HEK293 (cell line): ENCODE results near the gene KIF17.

Experiments
- EGR2 ChIP-seq: fragments of 450-650 bp; formaldehyde crosslinking; IDR thresholded peaks from 2 replicates; pipeline ENCODE4 v1.5.1; 2016; ENCODE audit warnings: low read depth, missing biosample characterization, missing genetic modification characterization
- KLF16 ChIP-seq: fragments of 450-650 bp; formaldehyde crosslinking; IDR thresholded peaks from 2 replicates; pipeline ENCODE4 v1.5.1; 2017; ENCODE audit warnings: missing biosample characterization, missing genetic modification characterization
- KLF9 ChIP-seq: fragments of 450-650 bp; formaldehyde crosslinking; IDR thresholded peaks from 2 replicates; pipeline ENCODE4 v1.5.1; 2016; ENCODE audit warnings: missing biosample characterization, missing genetic modification characterization, low read depth
- OVOL3 ChIP-seq: fragments of 450-650 bp; formaldehyde crosslinking; IDR thresholded peaks from 2 replicates; pipeline ENCODE4 v1.5.1; 2016; ENCODE audit warnings: missing biosample characterization, missing genetic modification characterization
- SCRT1 ChIP-seq: fragments of 450-650 bp; formaldehyde crosslinking; IDR thresholded peaks from 2 replicates; pipeline ENCODE4 v1.5.1; 2016; ENCODE audit warnings: missing biosample characterization, missing genetic modification characterization, borderline replicate concordance
- SP3 ChIP-seq: fragments of 450-650 bp; formaldehyde crosslinking; IDR thresholded peaks from 2 replicates; pipeline ENCODE4 v1.5.1; 2016; ENCODE audit warnings: missing biosample characterization, missing genetic modification characterization
- ZNF157 ChIP-seq: fragments of 450-650 bp; formaldehyde crosslinking; IDR thresholded peaks from 2 replicates; pipeline ENCODE4 v1.5.1; 2016; ENCODE audit warnings: missing biosample characterization, missing genetic modification characterization
- ZNF174 ChIP-seq: fragments of 450-650 bp; formaldehyde crosslinking; IDR thresholded peaks from 2 replicates; pipeline ENCODE4 v1.5.0; 2017; ENCODE audit warnings: missing biosample characterization, mild to moderate bottlenecking, missing genetic modification characterization
- ZNF23 ChIP-seq: fragments of 450-650 bp; formaldehyde crosslinking; IDR thresholded peaks from 2 replicates; pipeline ENCODE4 v1.5.1; 2016; ENCODE audit warnings: missing biosample characterization, missing genetic modification characterization, borderline replicate concordance
- ZNF239 ChIP-seq: fragments of 450-650 bp; formaldehyde crosslinking; IDR thresholded peaks from 2 replicates; pipeline ENCODE4 v1.5.1; 2016; ENCODE audit warnings: missing biosample characterization, missing genetic modification characterization
- ZNF354C ChIP-seq: fragments of 450-650 bp; formaldehyde crosslinking; IDR thresholded peaks from 2 replicates; pipeline ENCODE4 v1.5.1; 2016; ENCODE audit warnings: missing biosample characterization, missing genetic modification characterization, low read depth, borderline replicate concordance
- ZNF423 ChIP-seq: fragments of 450-650 bp; formaldehyde crosslinking; IDR thresholded peaks from 2 replicates; pipeline ENCODE4 v1.5.1; 2016; ENCODE audit warnings: missing biosample characterization, missing genetic modification characterization
- ZNF449 ChIP-seq: fragments of 450-650 bp; formaldehyde crosslinking; IDR thresholded peaks from 2 replicates; pipeline ENCODE4 v1.5.1; 2017; ENCODE audit warnings: missing biosample characterization, mild to moderate bottlenecking, missing genetic modification characterization, moderate library complexity
- ZNF473 ChIP-seq: fragments of 450-650 bp; formaldehyde crosslinking; IDR thresholded peaks from 2 replicates; pipeline ENCODE4 v1.5.1; 2017; ENCODE audit warnings: missing biosample characterization, missing genetic modification characterization
- ZNF513 ChIP-seq: fragments of 450-650 bp; IDR thresholded peaks from 2 replicates; pipeline ENCODE4 v1.5.1; 2018; ENCODE audit warnings: missing biosample characterization, missing genetic modification characterization
- ZNF530 ChIP-seq: fragments of 450-650 bp; formaldehyde crosslinking; IDR thresholded peaks from 2 replicates; pipeline ENCODE4 v1.5.1; 2016; ENCODE audit warnings: low read depth, missing biosample characterization, missing genetic modification characterization
- ZNF629 ChIP-seq: fragments of 450-650 bp; formaldehyde crosslinking; IDR thresholded peaks from 2 replicates; pipeline ENCODE4 v1.5.1; 2017; ENCODE audit warnings: missing biosample characterization, missing genetic modification characterization
- ZNF645 ChIP-seq: fragments of 450-650 bp; formaldehyde crosslinking; IDR thresholded peaks from 2 replicates; pipeline ENCODE4; 2016; ENCODE audit warnings: missing biosample characterization, missing genetic modification characterization
- ZNF654 ChIP-seq: fragments of 450-650 bp; formaldehyde crosslinking; IDR thresholded peaks from 2 replicates; pipeline ENCODE4 v1.5.1; 2016; ENCODE audit warnings: low read depth, missing biosample characterization, missing genetic modification characterization
- ZSCAN4 ChIP-seq: fragments of 450-650 bp; formaldehyde crosslinking; IDR thresholded peaks from 2 replicates; pipeline ENCODE4 v1.5.1; 2017; ENCODE audit warnings: missing biosample characterization, missing genetic modification characterization
- TF ChIP-seq, protein P1 (sequence below): fragments of 450-650 bp; formaldehyde crosslinking; conservative IDR thresholded peaks from 2 replicates; pipeline ENCODE4 v1.5.1; 2016; ENCODE audit warnings: low read depth, missing biosample characterization, missing genetic modification characterization
- TF ChIP-seq, protein P2 (sequence below): fragments of 450-650 bp; formaldehyde crosslinking; IDR thresholded peaks from 2 replicates; pipeline ENCODE4 v1.5.1; 2016; ENCODE audit warnings: missing biosample characterization, missing genetic modification characterization
- TF ChIP-seq, protein P3 (sequence below): fragments of 450-650 bp; formaldehyde crosslinking; optimal IDR thresholded peaks from 2 replicates; pipeline ENCODE3; 2016; ENCODE audit warnings: missing biosample characterization, mild to moderate bottlenecking, missing genetic modification characterization

Gene KIF17

GRCh38 chr1:20661207-20662109, 56.3 kb downstream of the KIF17 start, which contains the start of gene DDOST (continued):
- TF ChIP-seq, protein P1, sequence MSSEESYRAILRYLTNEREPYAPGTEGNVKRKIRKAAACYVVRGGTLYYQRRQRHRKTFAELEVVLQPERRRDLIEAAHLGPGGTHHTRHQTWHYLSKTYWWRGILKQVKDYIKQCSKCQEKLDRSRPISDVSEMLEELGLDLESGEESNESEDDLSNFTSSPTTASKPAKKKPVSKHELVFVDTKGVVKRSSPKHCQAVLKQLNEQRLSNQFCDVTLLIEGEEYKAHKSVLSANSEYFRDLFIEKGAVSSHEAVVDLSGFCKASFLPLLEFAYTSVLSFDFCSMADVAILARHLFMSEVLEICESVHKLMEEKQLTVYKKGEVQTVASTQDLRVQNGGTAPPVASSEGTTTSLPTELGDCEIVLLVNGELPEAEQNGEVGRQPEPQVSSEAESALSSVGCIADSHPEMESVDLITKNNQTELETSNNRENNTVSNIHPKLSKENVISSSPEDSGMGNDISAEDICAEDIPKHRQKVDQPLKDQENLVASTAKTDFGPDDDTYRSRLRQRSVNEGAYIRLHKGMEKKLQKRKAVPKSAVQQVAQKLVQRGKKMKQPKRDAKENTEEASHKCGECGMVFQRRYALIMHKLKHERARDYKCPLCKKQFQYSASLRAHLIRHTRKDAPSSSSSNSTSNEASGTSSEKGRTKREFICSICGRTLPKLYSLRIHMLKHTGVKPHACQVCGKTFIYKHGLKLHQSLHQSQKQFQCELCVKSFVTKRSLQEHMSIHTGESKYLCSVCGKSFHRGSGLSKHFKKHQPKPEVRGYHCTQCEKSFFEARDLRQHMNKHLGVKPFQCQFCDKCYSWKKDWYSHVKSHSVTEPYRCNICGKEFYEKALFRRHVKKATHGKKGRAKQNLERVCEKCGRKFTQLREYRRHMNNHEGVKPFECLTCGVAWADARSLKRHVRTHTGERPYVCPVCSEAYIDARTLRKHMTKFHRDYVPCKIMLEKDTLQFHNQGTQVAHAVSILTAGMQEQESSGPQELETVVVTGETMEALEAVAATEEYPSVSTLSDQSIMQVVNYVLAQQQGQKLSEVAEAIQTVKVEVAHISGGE (tag by site-specific recombination): peak; percentile 95
- TF ChIP-seq SP3 (peak; percentile 87), ZNF157 (tag by site-specific recombination) (no peak), ZNF513 (peak; percentile 62; the same call in 1 of the 2 replicates), ZNF423 (tag by site-specific recombination) (no peak), ZNF645 (no peak), EGR2 (tag by site-specific recombination) (peak; percentile 6; the same call in 1 of the 2 replicates), ZNF354C (tag by site-specific recombination) (no peak), ZNF629 (peak; percentile 65), ZNF530 (tag by site-specific recombination) (no peak), OVOL3 (tag by site-specific recombination) (no peak), ZNF23 (tag by site-specific recombination) (no peak), ZNF239 (tag by site-specific recombination) (no peak), ZNF449 (tag by site-specific recombination) (peak; percentile 85), ZNF473 (tag by site-specific recombination) (no peak), KLF16 (tag by site-specific recombination) (0 out of 2 replicates have a peak, but pooled peaks have one; percentile 25), SCRT1 (tag by site-specific recombination) (no peak), KLF9 (tag by site-specific recombination) (peak; percentile 14; the same call in 1 of the 2 replicates), ZNF174 (no peak), ZNF654 (tag by site-specific recombination) (no peak), ZSCAN4 (tag by site-specific recombination) (no peak)
- TF ChIP-seq, protein P2, sequence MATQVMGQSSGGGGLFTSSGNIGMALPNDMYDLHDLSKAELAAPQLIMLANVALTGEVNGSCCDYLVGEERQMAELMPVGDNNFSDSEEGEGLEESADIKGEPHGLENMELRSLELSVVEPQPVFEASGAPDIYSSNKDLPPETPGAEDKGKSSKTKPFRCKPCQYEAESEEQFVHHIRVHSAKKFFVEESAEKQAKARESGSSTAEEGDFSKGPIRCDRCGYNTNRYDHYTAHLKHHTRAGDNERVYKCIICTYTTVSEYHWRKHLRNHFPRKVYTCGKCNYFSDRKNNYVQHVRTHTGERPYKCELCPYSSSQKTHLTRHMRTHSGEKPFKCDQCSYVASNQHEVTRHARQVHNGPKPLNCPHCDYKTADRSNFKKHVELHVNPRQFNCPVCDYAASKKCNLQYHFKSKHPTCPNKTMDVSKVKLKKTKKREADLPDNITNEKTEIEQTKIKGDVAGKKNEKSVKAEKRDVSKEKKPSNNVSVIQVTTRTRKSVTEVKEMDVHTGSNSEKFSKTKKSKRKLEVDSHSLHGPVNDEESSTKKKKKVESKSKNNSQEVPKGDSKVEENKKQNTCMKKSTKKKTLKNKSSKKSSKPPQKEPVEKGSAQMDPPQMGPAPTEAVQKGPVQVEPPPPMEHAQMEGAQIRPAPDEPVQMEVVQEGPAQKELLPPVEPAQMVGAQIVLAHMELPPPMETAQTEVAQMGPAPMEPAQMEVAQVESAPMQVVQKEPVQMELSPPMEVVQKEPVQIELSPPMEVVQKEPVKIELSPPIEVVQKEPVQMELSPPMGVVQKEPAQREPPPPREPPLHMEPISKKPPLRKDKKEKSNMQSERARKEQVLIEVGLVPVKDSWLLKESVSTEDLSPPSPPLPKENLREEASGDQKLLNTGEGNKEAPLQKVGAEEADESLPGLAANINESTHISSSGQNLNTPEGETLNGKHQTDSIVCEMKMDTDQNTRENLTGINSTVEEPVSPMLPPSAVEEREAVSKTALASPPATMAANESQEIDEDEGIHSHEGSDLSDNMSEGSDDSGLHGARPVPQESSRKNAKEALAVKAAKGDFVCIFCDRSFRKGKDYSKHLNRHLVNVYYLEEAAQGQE (tag by site-specific recombination): no peak
- TF ChIP-seq, protein P3, sequence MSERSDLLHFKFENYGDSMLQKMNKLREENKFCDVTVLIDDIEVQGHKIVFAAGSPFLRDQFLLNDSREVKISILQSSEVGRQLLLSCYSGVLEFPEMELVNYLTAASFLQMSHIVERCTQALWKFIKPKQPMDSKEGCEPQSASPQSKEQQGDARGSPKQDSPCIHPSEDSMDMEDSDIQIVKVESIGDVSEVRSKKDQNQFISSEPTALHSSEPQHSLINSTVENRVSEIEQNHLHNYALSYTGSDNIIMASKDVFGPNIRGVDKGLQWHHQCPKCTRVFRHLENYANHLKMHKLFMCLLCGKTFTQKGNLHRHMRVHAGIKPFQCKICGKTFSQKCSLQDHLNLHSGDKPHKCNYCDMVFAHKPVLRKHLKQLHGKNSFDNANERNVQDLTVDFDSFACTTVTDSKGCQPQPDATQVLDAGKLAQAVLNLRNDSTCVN (tag by site-specific recombination): peak; percentile 88
